AG04449 (cell line): ENCODE measurements around the gene RHCG.
A peak's percentile ranks its signal among the peaks of the same experiment; 100 is the strongest.

Experiments
- CTCF ChIA-PET: fragments of 350-600 bp; formaldehyde crosslinking; extraction: SDS; loops from one replicate; lab custom pipeline; 2021; ENCODE audit warnings: antibody characterized with exemption; lab: Yijun Ruan, JAX
- POLR2A ChIA-PET: fragments of 400-600, 350-600 bp; formaldehyde crosslinking; extraction: SDS; loops from one replicate; lab custom pipeline; 2020; ENCODE audit warnings: antibody characterized with exemption, inconsistent platforms; lab: Yijun Ruan, JAX
- DNase-seq: peaks from one replicate; pipeline ENCODE4 v3.0.0-alpha.2; 2010; ENCODE audit warnings: low read depth, low spot score
- H3K4me3 ChIP-seq: 2 replicates; pipeline ENCODE4 v1.5.1; 2011; ENCODE audit warnings: low read depth, mild to moderate bottlenecking, control low read depth, low read length
- CTCF ChIP-seq: IDR thresholded peaks from one replicate; pipeline ENCODE4 v1.5.1; 2011; ENCODE audit warnings: mild to moderate bottlenecking, moderate library complexity, low read length, control low read depth, inconsistent platforms; ENCODE audit not compliant: insufficient read depth; ENCODE audit errors: missing control alignments

Gene RHCG

GRCh38 chr15:89446255-89446891 is 50.0 kb downstream of the RHCG start:
- CTCF ChIA-PET = interaction anchor here (1.3 to 10.2 kb wide), 6 partner anchors 15 to 89 kb away, joined by 3 to 96 read pairs (median 6); no protein-coding TSS in a partner anchor
- DNase-seq = no peak
- no peak overlapping the region for H3K4me3 ChIP-seq
- POLR2A ChIA-PET = no interaction called here
- TF ChIP-seq CTCF = no peak

- no peak overlapping the region for H3K4me3 ChIP-seq
- no peak for DNase-seq
- ChIA-PET CTCF (interaction anchor here (0.8 to 10.2 kb wide), 6 partner anchors 14 to 109 kb away, joined by 3 to 96 read pairs (median 6); no protein-coding TSS in a partner anchor), POLR2A (no interaction called here)
- TF ChIP-seq CTCF = no peak
Measured at GRCh38 chr15:89445518-89445917, 50.9 kb downstream of the RHCG start.

- TF ChIP-seq CTCF = no peak
- no peak overlapping the region for H3K4me3 ChIP-seq
- ChIA-PET CTCF (interaction anchor here (0.5 to 10.2 kb wide), 11 partner anchors 9 to 115 kb away, joined by 3 to 96 read pairs (median 4); no protein-coding TSS in a partner anchor), POLR2A (interaction anchor here (0.6 kb wide), 1 partner anchor 18 kb away, joined by 3 read pairs; no protein-coding TSS in a partner anchor)
- DNase-seq = no peak
Measured at GRCh38 chr15:89444241-89445225, 51.9 kb downstream of the RHCG start.

GRCh38 chr15:89443581-89443980 is 52.8 kb downstream of the RHCG start:
- POLR2A ChIA-PET = interaction anchor here (0.6 kb wide), 1 partner anchor 17 kb away, joined by 3 read pairs; no protein-coding TSS in a partner anchor

GRCh38 chr15:89442671-89443307 is 53.6 kb downstream of the RHCG start:
- no peak for DNase-seq
- POLR2A ChIA-PET = no interaction called here
- peak; percentile 57 for TF ChIP-seq CTCF
- CTCF ChIA-PET = interaction anchor here (0.6 to 10.2 kb wide), 23 partner anchors 9 to 116 kb away, joined by 3 to 96 read pairs (median 5); no protein-coding TSS in a partner anchor
- H3K4me3 ChIP-seq = no peak overlapping the region

More at GRCh38 chr15:89443581-89443980, 52.8 kb downstream of the RHCG start:
- DNase-seq = no peak
- no peak for TF ChIP-seq CTCF
- CTCF ChIA-PET = interaction anchor here (0.5 to 10.2 kb wide), 18 partner anchors 9 to 116 kb away, joined by 3 to 96 read pairs (median 6); no protein-coding TSS in a partner anchor
- H3K4me3 ChIP-seq = no peak overlapping the region
